Stimulated activated CD4-positive, alpha-beta T cell treated with anti-CD3 and anti-CD28 coated beads, Interleukin-2, amount 100 ng/mL, for 24 hours (primary cell): Measurements from ENCODE around the gene KCNG3.

Experiments
- DNase-seq, 2 donors: peaks; one replicate each; pipeline ENCODE4 v3.0.0-alpha.2; 2020

KCNG3 gene

DNA sequence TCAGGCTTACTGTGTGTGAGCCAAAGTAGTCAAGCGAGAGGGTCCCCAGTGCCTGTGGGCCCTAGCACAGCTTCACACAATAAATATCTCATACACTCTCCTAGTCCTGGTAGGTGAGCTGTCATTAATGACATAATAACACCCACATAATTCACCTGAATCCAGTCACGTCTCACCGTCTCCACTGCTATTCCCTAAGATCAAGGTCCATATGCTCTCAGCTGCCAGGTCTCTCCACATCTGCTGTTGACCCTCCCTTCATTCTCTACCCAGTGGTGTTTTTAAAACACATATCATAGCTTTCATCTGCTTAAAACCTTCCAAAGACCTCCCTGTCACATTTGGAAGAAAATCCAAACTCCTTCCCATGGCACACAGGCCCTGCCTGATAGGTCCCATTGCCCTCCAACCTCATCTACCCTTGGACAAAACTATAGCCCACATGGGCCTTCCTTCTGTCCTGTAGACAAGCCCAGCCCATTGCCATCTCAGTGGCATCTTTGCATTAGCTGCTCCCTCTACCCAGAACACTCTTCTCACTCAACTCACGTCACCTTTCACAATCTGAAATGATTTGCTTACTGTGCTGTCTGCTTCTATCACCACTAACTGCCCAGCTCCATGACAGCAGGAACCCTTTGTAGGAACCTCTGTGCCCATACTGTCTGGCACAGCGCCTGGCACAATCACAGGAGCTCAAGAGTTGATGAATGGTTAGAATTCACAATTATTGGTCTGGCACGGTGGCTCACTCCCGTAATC is 7.5 kb downstream of the KCNG3 start:
- no peak for DNase-seq

DNA sequence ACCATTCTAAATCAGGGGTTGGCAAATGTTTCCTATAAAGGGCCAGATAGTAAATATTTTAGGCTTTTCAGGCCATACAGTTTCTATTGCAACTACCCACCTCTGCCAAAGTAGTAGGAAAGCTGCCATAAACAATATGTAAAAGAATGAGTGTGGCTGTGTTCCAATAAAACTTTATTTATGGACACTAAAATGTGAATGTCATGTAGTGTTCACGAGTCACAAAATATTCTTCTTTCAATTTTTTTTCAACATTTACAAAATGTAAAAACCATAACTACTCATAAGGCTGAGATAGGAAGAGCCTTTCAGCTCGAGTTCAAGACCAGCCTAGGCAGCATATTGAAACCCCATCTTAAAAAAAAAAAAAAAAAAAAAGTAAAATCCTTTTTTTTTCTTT is 13.4 kb downstream of the KCNG3 start:
- DNase-seq, result no peak

DNA sequence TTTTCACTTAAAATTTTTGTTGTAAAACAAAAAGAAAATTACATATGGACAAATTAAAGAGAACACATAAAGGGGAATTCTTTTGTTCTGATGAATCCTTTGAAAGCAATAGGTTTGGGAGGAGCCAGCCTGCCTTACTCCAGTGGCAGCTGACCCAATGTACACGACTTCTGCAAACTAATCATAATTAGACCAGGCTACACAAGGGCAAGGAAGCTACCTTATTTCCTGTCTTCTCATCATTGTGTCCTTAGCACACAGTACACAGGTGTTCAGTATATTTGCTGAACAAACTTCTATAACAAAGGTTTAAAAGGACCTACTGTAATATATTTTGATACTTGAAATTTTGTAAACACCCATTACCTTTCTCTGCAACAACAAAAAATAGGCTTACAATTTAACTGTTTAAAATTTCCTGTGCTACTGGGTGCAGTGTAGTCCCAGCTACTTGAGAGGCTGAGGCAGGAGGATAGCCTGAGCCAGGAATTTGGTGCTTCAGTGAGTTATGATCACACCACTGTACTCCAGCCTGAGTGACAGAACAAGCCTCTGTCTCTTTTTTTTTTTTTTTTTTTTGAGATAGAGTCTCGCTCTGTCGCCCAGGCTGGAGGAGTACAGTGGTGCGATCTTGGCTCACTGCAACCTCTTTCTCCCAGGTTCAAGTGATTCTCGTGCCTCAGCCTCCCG is 18.9 kb downstream of the KCNG3 start:
- DNase-seq, result no peak

DNA sequence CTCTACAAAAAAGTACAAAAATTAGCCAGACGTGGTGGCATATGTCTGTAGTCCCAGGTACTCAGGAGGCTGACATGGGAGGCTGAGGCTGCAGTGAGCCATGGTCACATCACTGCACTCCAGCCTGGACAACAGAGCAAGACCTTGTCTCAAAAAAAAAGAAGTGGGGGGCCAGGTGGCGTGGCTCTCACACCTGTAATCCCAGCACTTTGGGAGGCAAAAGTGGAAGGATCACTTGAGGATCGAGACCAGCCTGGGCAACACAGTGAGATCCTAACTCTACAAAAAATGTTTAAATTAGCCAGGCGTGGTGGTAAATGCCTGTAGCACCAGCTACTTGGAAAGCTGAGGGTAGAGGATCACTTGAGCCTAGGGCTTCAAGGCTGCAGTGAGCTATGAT is 23.1 kb downstream of the KCNG3 start:
- DNase-seq, result no peak

DNA sequence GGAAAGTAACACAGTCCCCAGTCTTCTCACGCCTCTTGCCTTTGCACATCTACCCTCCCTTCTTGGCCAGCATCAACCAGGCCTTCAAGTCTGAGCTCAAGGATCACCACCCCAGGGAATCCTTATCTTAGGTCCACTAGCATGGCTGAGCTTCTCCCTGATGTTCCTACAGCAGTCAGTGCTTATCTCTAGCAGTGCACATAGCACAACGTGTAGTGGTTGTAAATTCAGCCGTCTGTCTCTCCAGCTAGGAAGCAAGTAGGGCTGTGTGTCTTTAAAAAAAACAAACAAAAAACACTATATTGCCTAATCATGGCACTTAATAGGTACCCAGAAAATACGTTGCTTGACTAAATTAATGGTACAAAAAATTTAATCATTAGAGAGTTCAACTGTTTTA is 29.2 kb downstream of the KCNG3 start:
- no peak for DNase-seq

DNA sequence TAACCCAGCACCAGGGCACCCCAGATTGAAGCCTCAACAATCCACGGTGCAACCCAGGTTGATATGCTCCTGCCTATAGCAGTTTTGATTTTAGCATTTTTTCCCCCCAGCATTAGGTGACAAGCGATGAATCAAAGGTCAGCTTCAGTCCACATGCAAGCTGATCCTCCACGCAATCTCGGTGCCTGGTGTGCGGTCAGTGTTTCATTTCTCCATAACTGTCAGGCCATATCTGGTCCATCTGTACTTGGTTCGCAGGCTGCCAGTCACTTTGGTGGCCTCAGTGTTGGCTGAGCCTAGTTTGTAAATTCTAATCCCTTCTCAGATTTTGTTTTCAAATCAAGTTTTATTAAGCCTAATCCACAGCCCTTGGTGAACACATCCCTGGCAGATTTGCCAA is 30.2 kb downstream of the KCNG3 start:
- no peak for DNase-seq

DNA sequence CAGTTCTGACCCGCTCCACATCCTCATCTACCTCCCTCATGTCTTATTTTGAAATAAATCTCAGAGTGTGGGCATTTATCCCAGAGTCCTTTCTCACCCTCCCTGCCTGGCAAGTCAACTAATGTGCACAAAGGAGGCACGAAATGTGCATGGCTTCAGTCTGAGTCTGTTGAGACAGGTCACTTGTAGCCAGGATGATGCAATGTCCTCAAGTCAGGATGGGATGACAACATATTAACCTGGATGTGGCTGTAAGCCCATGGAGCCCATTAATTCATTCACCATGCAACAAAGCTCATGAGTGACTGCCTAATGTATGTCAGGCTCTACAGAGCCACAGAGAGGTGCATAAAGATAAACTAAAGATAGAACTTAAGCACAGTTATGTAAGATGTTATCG is 34.5 kb downstream of the KCNG3 start:
- no peak for DNase-seq

DNA sequence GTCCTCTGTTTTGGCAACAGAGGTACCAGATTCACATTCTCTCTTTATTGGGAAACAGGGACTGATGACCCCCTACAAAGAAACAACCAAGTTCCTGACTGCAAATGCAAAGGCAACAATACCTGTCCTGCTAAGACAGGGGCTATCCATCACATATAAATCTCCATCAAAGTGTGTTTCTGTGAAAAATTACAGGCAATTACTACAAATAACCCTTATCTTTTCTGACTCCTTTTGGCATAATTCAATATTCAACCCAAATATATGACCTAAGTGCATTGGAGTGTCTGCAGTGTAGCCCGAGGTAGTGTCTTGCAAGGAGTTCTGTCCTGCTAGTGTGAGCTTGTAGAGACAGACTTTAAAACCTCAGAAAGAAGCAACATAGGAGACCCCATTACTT is 35.4 kb downstream of the KCNG3 start:
- no peak for DNase-seq

DNA sequence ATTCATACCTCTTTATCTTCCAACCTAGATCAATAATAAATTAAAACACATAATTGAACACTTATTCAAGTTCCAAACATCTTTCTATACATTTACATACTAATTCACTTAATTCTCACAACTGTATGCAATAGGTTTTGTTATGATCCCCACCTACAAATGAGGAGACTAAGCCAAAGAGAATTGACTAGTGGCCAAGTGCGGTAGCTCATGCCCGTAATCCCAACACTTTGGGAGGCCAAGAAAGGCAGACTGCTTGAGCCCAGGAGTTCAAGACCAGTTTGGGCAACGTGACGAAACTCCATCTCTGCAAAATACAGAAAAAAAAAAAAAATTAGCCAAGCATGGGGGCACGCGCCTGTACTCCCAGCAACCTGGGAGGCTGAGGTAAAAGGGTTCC is 36.8 kb downstream of the KCNG3 start:
- no peak for DNase-seq

DNA sequence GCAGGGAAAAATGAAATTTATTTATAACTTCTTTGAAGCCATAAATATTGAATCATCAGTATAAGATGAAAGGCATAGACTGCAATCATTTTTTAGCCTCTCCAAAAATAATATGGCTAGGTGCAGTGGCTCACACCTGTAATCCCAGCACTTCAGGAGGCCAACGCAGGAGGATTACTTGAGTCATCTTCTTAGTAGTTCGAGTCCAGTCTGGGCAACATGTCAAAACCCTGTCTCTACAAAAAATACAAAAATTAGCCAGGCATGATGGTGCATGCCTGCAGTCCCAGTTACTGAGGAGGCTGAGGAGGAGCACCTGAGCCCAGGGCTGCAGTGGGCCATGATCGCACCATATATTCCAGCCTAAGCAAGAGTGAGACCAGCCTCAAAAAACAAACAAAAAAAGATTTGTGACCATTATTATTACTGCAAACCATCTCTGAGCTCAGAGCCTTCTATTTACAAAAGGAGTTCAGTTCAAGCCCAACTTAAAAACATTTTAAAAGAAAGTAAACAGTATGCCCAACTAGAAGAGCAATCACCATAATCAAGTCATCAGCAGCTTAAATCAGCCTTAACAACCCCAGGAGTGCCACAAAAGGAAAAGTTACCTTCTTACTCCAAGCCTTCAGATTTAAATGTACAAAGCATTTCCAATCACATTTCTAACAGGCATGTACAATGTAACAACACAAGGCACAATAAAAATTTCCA is 37.5 kb downstream of the KCNG3 start:
- no peak for DNase-seq

DNA sequence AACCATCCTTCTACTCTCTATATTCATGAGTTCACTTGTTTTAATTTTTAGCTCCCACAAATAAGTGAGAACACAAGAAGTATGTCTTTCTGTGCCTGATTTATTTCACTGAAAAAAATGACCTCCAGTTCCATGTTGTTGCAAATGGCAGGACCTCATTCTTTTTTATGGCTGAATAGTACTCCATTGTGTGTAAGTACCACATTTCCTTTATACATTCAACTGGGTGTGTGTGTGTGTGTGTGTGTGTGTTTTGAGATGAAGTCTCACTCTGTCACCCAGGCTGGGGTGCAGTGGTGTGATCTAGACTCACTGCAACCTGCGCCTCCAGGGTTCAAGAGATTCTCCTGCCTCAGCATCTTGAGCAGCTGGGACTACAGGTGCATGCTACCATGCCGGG is 41.2 kb downstream of the KCNG3 start:
- no peak for DNase-seq

DNA sequence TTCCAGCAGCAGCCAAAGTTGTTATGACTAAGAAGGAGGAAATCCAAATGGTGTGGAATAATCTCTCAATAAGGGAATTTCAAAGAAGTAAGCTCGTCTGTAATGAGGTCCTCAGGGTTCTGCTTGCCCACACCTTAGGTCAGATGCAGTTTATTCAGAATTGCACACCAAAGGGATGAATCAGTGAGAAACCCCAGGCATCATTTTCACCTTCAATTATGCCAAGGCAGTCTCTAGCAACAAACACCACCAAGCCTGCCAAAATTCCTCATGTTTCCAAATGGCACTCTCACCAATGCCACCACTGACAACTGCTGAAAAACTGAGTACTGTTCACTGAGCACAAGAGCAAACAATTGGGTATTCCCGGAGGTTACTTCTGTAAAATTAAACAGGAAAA is 43.6 kb downstream of the KCNG3 start:
- no peak for DNase-seq

DNA sequence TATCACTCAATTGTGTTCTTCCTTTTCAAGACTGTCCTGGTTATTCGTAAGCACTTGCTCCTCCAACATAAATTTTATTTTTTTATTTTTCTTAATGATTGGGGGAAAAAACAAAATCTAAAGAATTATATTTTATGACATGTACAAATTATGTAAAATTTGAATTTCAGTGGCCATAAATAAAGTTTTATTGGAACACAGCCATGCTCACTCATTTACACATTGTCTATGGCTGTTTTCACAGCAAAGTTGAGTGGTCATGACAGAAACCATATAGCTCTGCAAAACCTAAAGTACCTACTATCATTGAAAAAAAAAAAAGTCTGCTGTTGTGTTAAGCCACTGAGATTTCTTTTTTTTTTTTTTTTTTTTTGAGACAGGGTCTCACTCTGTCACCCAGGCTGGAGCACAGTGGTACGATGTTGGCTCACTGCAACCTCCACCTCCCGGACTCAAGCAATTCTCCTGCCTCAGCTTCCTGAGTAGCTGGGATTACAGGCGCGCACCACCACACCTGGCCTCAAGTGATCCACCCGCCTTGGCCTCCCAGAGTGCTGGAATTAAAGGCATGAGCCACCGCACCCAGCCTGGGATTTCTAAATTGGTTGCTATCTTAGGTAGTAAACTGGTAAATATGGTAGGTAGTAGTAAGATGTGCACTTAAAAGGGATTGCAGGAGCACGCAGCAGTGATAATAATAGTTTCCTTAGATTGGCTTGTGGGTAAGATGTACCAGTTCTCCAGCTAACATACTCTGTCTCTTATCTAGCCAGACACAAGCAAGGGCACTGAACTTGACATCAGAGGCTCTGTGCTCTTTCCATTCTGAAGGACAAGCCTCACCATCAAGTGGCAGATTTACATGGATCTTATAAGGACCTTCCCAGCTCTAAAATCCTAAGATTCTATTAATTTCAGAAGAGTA is 44.4 kb downstream of the KCNG3 start:
- no peak for DNase-seq

DNA sequence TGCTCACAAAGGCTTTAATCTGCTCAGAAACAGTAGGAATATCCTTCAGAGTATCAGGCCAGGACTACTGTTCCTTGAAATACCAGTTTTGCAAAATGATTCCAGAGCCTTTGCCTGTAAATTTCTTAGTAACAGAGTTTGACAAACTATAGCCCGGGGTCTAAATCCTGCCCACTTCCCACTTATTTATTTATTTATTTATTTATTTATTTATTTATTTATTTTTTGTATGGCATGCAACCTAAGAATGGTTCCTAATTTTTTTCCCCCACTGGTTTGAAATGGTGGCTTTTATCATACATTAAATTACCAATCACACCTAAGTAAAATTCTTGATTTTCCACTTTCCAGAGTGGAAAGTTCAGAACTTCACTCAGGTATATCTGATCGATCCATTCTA is 45.6 kb downstream of the KCNG3 start:
- no peak for DNase-seq

DNA sequence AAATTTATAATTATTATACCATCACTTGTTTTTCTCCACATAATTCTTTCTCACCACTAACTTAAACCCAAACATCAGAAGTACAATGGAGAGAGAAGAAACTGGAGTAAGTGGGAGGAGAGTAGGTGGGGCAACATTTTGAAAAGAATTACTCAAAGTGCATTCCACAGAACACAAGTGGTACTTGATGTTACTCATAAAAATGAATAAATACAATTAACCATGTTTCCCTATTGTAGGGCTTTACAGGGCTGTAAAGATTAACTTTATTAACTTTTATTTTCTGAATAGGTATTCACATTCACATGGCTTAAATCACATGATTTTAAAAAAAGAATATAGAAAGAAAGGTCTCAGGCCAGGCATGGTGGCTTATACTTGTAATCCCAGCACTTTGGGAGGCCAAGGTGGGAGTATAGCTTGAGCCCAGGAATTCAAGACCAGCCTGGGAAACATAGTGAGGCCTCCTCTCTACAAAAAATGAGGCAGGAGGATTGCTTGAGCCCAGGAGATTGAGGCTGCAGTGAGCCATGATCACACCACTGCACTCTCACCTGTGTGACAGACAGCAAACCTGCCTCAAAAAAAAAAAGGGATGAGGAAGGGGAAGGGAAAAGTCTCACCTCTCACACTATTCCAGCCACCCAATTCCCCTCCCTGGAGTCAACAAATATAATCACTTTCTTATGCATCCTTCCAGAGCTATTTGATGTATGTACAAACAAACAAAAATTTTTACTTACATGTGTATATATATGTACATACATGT is 47.1 kb downstream of the KCNG3 start:
- DNase-seq, result no peak

DNA sequence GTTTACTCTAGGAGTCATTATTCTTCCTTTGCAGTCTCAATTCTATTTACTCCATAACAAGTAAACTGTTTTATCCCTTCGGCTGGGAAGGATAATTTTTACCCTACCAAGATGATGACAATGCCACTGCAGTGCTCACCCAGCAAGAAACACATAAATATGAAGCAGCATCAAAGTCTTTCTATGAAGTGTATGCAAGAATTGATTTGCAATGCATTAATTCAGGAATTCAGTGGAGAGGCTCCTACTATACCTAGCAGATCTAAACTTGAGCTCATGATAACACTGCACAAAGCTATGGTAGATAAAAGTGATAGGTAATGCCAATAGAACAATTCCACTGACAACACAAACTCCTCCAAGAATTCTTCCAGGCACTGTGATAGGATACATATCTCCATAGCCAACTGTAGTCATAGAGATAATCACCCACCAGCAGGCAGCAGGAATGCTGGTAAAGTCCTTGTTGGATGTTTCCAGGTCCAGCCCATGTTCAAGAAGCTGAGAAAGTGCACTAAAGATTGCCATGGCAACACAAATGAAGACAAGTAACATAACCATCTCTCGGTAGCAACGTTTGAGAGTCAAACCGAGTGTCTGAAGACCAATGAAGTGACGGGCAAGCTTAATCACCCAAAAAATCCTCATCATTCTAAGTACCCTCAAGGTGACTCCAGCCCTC is 49.9 kb downstream of the KCNG3 start:
- no peak for DNase-seq

DNA sequence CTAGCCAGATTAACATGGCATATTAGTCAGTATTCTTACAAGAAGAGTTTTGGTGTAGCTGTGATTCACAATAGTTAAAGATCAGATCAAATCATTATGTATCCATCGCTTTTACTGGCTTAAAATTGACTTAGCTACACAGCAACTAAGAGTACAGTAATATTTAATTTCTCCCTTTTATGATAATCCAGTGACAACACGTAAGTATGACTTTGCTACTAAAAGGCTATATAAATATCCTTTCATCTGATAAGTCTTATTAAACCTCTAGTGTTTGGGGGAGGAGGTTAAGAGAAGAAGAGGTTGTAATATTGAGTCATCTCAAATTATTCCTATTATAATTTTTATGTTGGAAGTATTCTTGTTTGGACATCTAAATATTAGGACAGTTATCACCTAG is 51.0 kb downstream of the KCNG3 start:
- DNase-seq, result no peak

DNA sequence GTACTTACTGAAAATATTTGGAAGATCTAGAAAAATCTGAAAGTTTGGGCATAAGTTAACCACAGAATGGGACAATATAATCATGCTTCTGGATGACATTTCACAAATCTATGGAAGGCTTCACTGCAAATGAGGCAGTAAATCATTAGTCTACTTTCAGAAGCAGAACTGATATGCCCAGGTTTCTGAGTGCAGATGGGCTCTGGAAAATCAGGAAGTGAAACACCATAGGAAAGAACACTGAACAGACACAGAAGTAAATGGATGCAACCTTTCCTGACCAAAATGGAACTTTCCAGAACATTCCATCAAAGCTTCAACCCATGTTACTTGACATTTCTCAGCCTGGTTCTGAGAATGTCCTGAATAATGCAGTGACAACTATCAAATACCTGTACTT is 55.1 kb downstream of the KCNG3 start:
- DNase-seq, result no peak

DNA sequence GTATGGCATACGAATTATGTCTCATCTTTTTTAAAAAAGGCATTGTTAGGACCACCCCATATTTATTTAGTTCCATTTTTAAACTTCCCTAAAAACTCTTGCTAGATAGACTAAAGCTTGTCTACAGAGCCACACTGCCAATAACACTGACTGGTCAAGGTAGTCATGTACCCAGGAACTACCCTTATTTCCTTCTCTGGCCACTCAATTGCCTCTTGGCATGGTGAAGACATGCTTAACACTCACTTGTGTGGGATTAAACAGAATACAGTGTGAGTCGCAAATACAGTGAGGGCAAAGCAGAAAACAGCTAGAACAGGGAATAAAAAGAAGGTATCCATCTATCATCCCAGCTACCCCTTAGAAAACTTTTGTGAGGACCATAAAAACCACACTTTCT is 57.4 kb downstream of the KCNG3 start:
- no peak for DNase-seq

DNA sequence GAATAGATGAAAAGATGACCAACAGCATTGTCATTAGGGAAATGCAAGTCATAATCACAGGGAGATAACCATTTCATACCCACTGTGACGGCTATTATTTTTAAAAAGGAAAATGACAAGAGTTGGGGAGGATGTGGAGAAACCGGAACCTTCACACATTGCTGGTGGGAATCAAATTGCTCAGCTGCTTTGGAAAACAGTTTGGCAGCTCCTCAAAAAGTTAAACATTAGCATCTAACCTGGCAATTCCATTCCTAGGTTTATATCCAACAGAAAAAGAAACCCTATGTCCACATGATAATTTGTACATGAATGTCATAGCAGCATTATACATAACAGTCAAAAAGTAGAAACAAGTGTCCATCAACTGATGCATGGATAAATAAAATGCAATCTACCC is 58.2 kb downstream of the KCNG3 start:
- no peak for DNase-seq

DNA sequence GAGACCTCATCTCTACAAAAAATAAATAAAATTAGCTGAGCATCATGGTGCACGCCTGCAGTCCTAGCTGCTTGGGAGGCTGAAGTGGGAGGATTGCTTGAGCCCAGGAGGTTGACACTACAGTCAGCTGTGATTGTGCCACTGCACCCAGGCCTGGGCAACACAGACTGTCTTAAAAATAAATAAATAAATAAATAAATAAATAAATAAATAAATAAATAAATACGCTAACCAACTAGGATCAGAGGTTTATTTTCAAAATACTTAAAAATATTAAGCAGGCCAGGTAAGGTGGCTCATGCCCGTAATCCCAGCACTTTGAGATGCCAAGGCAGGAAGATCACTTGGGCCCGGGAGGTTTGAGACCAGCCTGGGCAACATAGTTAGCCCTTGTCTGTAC is 63.6 kb downstream of the KCNG3 start:
- DNase-seq, result no peak

DNA sequence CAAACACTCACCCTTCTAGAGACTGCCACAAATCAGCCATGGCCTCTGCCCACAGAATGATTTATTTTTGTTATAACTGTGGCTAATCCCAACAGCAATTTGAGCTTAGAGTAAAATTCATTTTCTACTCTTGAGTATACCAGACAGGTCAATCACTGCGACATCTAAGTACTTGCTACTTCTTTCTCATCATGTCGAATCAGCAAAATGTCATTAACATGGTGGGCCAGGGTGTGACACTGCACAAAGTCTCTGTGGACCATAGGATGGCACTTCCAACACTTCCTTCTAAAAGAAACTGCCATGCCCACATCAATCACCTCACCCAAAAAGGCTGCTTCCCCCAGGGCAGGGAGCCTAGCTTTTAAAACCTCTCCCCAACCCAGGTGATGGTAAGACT is 64.4 kb downstream of the KCNG3 start:
- no peak for DNase-seq
